Measurements from ENCODE around the gene FXN.
"Not testable (repeated sequence)": the region's sequence is repeated elsewhere in the genome, so short reads cannot be mapped to it uniquely, and the experiment has no call there.

The FXN gene

DNA sequence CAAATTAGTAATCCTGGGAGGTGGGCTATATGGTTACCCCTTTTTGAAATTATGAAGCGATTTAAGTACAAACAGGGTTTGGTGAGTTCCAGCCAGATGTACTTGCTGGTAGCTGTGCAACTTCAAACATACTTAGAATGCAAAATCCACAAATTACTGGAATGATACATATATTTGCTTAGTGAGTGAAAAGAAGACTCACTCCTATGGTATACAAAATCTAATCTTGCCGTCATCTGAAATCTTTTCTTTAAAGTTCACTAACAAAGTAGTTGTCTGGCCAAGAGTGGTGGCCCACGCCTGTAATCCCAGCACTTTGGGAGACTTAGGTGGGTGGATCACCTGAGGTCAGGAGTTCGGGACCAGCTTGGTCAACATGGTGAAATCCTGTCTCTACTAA is 73.6 kb downstream of the FXN start:
- no peak for TF ChIP-seq ZFX (IDR thresholded peaks at IDR 0.05)
- TF ChIP-seq, protein P1, sequence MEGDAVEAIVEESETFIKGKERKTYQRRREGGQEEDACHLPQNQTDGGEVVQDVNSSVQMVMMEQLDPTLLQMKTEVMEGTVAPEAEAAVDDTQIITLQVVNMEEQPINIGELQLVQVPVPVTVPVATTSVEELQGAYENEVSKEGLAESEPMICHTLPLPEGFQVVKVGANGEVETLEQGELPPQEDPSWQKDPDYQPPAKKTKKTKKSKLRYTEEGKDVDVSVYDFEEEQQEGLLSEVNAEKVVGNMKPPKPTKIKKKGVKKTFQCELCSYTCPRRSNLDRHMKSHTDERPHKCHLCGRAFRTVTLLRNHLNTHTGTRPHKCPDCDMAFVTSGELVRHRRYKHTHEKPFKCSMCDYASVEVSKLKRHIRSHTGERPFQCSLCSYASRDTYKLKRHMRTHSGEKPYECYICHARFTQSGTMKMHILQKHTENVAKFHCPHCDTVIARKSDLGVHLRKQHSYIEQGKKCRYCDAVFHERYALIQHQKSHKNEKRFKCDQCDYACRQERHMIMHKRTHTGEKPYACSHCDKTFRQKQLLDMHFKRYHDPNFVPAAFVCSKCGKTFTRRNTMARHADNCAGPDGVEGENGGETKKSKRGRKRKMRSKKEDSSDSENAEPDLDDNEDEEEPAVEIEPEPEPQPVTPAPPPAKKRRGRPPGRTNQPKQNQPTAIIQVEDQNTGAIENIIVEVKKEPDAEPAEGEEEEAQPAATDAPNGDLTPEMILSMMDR (conservative IDR thresholded peaks at IDR 0.05): no peak
- no peak overlapping the region for H3K27ac ChIP-seq

DNA sequence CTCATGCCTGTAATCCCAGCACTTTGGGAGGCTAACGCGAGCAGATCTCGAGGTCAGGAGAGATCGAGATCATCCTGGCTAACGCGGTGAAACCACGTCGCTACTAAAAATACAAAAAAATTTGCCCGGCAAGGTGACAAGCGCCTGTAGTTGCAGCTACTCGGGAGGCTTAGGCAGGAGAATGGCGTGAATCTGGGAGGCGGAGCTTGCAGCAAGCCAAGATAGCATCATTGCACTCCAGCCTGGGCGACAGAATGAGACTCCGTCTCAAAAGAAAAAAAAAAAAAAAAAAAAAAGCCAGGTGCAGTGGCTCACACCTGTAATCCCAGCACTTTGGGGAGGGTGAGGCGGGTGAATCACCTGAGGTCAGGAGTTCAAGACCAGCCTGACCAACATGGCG is 77.1 kb downstream of the FXN start:
- not testable (repeated sequence) for H3K27ac ChIP-seq

DNA sequence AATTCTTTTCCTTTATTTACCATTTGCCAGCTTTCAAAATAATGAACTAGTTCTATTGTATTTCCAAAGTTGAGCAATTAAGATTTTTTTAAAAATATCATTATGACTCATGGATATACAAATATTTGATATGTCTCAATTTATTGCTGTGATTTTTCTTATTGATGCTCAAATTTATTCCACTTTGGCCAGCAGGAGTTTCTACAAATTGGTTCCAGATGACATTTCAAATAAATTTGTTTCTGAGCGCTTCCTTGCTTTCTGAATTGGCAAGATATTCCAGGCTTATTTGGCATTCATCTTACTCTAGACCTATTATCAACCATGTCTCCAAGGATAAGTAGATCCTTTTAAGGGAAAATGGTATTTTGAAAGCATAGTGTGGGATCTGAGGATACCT is 80.1 kb downstream of the FXN start:
- H3K27ac ChIP-seq: no peak overlapping the region
- TF ChIP-seq, protein P1 (conservative IDR thresholded peaks at IDR 0.05): no peak
- no peak for TF ChIP-seq ZFX (IDR thresholded peaks at IDR 0.05)

DNA sequence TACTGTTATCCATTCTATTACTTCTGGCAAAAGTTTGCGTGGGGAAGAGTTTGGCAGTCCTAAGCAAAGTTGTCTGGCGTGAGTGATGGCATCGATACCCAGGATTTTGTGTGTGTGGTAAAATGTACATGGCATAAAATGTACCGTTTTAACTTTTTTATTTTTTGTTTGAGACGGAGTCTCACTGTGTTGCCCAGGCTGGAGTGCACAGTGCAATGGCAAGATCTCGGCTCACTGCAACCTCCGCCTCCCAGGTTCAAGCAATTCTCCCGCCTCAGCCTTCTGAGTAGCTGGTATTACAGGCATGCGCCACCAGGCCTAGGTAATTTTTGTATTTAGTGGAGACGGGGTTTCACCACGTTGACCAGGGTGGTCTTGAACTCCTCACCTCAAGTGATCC is 83.1 kb downstream of the FXN start:
- TF ChIP-seq, protein P1 (conservative IDR thresholded peaks at IDR 0.05): no peak
- TF ChIP-seq ZFX (IDR thresholded peaks at IDR 0.05): no peak
- no peak overlapping the region for H3K27ac ChIP-seq

DNA sequence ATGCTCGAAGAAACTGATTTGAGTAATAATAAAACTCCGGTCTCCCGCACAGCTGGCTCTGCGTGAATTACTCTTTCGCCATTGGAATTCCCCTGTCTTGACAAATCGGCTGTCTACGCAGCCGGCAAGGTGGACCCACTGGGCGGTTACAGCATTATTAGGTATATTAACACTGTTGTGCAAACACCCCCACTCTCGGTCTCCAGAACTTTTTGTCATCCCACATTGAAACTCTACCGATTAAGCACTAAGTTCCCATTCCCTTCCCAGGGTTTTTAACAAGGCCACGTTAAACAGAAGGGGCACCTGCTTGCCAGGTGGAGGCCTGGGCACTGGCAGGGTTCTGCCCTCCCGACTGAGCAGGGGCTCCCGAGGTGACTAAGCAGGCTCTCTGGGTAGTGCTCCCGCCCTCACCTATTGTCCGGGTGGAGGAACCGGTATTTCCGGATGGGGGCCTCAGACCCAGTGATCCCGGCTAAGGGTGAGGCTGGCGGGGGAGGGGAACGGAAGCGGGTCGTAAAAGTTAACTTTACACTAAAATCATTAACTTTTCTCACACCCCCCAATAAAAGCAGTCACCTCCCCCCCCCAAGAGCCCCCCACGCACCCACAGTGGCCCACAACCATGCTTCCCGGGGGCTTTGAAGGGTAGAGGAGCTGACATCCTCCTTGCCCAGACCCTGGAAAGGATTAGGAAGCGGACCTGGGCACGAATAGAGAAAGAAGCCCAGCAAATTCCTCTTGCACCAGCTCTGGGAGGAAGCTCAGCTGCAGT is 85.0 kb downstream of the FXN start:
- no peak for TF ChIP-seq ZFX (IDR thresholded peaks at IDR 0.05)
- TF ChIP-seq, protein P1 (conservative IDR thresholded peaks at IDR 0.05): no peak
- peak overlapping the region; percentile 91 for H3K27ac ChIP-seq

DNA sequence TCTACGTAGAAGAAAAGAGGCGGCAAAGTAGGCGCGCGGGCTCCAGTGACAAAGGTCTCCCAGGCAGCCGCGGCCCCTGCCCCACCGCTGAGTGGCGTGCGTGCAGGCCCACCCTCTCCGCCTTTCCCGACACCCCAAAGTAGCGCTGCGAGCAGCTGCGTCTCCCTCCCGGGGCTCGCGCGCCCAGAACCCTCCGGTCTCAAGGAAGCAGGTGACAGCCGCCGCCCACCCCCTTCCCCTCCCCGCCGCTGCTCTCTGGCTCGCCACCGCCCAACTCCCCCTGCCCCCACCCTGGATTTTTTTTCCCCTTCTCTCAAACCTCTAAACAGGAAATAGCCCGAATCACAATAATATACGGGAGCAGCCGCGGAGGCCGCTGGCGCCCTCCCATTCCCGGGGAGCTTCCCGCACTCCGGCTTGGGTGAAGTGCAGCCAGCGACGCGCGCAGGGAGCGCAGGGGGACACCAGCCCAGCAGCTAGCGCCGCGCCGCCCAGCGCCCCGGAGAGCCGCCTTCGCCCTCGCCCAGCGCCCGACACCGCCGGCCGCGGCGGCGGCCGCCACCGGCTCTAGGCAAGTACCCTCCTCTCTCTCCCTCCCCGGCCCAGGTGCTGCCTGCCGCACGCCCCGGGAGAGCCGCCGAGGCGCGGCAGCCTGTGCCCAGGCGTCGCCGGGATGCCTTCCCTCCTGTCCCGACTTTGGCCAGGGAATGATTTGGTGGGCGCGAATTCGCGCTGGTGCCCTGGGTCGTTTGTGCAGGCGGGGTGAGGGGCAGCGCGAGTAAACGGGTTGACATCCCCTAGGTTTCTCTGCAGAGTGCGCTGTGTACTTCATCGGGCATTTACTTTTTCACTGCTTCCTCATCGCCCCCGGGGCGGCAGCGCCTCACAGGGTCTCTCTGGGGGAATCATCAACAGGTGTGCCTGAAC is 85.9 kb downstream of the FXN start:
- TF ChIP-seq, protein P1 (conservative IDR thresholded peaks at IDR 0.05): 0 out of 2 replicates have a peak, but pooled peaks have one; percentile 12
- peak; percentile 43; the same call in 1 of the 2 replicates for TF ChIP-seq ZFX (IDR thresholded peaks at IDR 0.05)
- H3K27ac ChIP-seq: peak overlapping the region; percentile 91

DNA sequence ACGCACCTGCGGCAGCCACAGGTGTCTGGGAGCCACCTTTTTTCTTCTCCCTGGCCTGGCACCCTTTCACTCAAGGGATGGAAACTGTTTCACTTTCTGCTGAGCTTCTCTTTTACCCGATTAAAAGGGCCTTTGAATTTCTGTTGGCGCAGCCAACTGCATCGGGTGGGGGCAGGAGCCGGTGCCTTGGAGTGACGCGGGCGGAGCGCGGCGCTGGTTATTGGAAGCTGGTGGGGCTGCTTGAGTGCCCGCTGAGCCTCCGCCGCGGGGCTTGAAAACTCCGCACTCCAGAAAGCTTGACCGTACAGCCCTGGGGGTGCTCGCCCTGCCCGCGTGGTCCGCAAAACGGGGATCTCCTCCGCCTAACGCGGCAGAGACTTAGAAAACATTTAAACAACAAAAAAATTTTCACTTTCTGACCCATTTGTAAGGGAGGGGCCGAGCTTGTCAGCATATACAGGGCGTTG is 86.6 kb downstream of the FXN start:
- peak overlapping the region; percentile 91 for H3K27ac ChIP-seq
- TF ChIP-seq ZFX (IDR thresholded peaks at IDR 0.05): no peak
- TF ChIP-seq, protein P1 (conservative IDR thresholded peaks at IDR 0.05): no peak; the same call in 1 of the 2 replicates

Measured in C4-2B (cell line).